ENCODE results near the gene CDC42BPB. TPM values are rescaled to one million over a fixed set of nuclear protein-coding genes. Genes with fewer than 3 reads are reported as not detected.

The CDC42BPB gene
- total RNA-seq, 1 donor from 2014 or later: 48.2 TPM

GRCh38 chr14:102949801-102950451, 107.4 kb downstream of the CDC42BPB start:
- no peak for DNase-seq (ENCODE audit: low spot score)
- Histone ChIP-seq H3K36me3 (no peaks in the 10 kb centered on the region), H3K9ac (no peak overlapping the region), H3K27me3 (no peaks in the 10 kb centered on the region), H2AFZ (replicated peaks) (no peak overlapping the region), H3K79me2 (ENCODE audit: low read depth) (no peaks in the 10 kb centered on the region), H3K4me3 (no peak overlapping the region), H3K9me3 (ENCODE audit: low read depth) (no peaks in the 10 kb centered on the region), H3K4me2 (no peak overlapping the region), H4K20me1 (ENCODE audit: low read depth) (no peaks in the 10 kb centered on the region), H3K4me1 (no peaks in the 10 kb centered on the region), H3F3A (ENCODE audit: low read depth) (no peaks in the 10 kb centered on the region), H3K27ac (no peak overlapping the region)
- no peak overlapping the region for H3K4me3 Mint-ChIP-seq
- peaks cover 36% of the 10 kb centered on the region for H3K36me3 Mint-ChIP-seq
- H3K27me3 Mint-ChIP-seq (ENCODE audit: insufficient read depth, low read depth): no peaks in the 10 kb centered on the region
- no peak for TF ChIP-seq EZH2phosphoT487 (IDR thresholded peaks at IDR 0.05)
- no peak for TF ChIP-seq EZH2 (IDR thresholded peaks at IDR 0.05)
- TF ChIP-seq CTCF (IDR thresholded peaks at IDR 0.05): no peak
- no peak overlapping the region for H3K27ac Mint-ChIP-seq
- H3K9me3 Mint-ChIP-seq: no peaks in the 10 kb centered on the region
- H3K4me1 Mint-ChIP-seq: peaks cover 3% of the 10 kb centered on the region

DNA sequence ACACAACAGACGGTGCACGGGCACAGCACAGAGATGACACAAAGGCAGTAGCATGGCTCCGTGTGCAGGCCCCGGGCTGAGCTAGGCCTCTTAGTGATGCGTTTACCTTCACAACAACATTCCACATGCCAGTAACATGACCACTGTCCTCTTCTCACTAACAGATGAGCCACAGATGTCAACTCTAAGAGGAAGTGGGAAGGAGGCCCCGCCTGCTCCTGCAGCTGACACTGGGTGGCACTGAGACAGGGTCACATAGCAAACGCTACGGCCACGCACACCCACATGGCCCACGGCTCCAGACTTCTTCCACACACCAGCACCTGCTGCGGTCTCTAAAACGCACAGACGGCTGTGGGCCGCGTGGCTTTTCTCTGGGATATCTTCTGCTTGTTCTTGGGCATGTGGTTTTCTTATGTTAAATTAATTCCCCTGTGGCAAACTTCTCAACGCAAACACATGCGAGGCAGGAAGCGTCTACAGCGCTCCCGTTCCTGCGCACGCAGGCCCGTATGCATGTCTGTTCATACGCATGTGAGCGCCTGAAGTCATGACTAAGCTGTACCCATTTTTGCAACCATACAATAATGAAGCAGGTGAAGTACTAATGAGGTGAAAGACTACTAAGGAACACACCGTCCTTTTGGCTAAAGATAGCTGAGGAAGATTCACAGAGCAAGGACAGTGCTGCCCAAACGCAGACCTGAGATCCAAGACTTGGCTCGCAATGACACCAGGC, 108.1 kb downstream of the CDC42BPB start:
- Histone ChIP-seq H3K4me3 (no peak overlapping the region), H3K27me3 (no peaks in the 10 kb centered on the region), H3K36me3 (no peaks in the 10 kb centered on the region), H3K4me1 (no peaks in the 10 kb centered on the region), H3K79me2 (ENCODE audit: low read depth) (no peaks in the 10 kb centered on the region), H3K4me2 (no peak overlapping the region), H2AFZ (replicated peaks) (no peak overlapping the region), H3F3A (ENCODE audit: low read depth) (no peaks in the 10 kb centered on the region), H4K20me1 (ENCODE audit: low read depth) (no peaks in the 10 kb centered on the region), H3K9me3 (ENCODE audit: low read depth) (no peaks in the 10 kb centered on the region), H3K27ac (no peak overlapping the region), H3K9ac (no peak overlapping the region)
- DNase-seq (ENCODE audit: low spot score): no peak
- no peak overlapping the region for H3K4me3 Mint-ChIP-seq
- no peak overlapping the region for H3K27ac Mint-ChIP-seq
- H3K9me3 Mint-ChIP-seq: no peaks in the 10 kb centered on the region
- H3K27me3 Mint-ChIP-seq (ENCODE audit: insufficient read depth, low read depth): no peaks in the 10 kb centered on the region
- H3K4me1 Mint-ChIP-seq: no peaks in the 10 kb centered on the region
- TF ChIP-seq EZH2phosphoT487 (IDR thresholded peaks at IDR 0.05) (no peak), EZH2 (IDR thresholded peaks at IDR 0.05) (no peak), CTCF (IDR thresholded peaks at IDR 0.05) (no peak)
- peaks cover 34% of the 10 kb centered on the region for H3K36me3 Mint-ChIP-seq

- H3K4me1 ChIP-seq: no peaks in the 10 kb centered on the region
- H3K36me3 ChIP-seq: no peaks in the 10 kb centered on the region
- no peaks in the 10 kb centered on the region for H3F3A ChIP-seq (ENCODE audit: low read depth)
- no peaks in the 10 kb centered on the region for H3K27me3 ChIP-seq
- no peak overlapping the region for H2AFZ ChIP-seq (replicated peaks)
- no peaks in the 10 kb centered on the region for H3K9me3 Mint-ChIP-seq
- H3K9me3 ChIP-seq (ENCODE audit: low read depth): no peaks in the 10 kb centered on the region
- TF ChIP-seq EZH2 (IDR thresholded peaks at IDR 0.05): no peak
- TF ChIP-seq EZH2phosphoT487 (IDR thresholded peaks at IDR 0.05): no peak
- no peak for TF ChIP-seq CTCF (IDR thresholded peaks at IDR 0.05)
- H3K79me2 ChIP-seq (ENCODE audit: low read depth): no peaks in the 10 kb centered on the region
- H3K36me3 Mint-ChIP-seq: peaks cover 37% of the 10 kb centered on the region
- H3K4me1 Mint-ChIP-seq: no peaks in the 10 kb centered on the region
- no peak overlapping the region for H3K9ac ChIP-seq
- no peak overlapping the region for H3K4me2 ChIP-seq
- no peaks in the 10 kb centered on the region for H4K20me1 ChIP-seq (ENCODE audit: low read depth)
- no peak overlapping the region for H3K4me3 Mint-ChIP-seq
- no peak overlapping the region for H3K27ac Mint-ChIP-seq
- no peak for DNase-seq (ENCODE audit: low spot score)
- H3K4me3 ChIP-seq: no peak overlapping the region
- no peaks in the 10 kb centered on the region for H3K27me3 Mint-ChIP-seq (ENCODE audit: insufficient read depth, low read depth)
- no peak overlapping the region for H3K27ac ChIP-seq
Observed at GRCh38 chr14:102948698-102949061, 108.7 kb downstream of the CDC42BPB start.

Measured in neural progenitor cell (in vitro differentiated cells).